LNCAP (cell line): ENCODE measurements around the gene OSBP2.

ENCODE experiments used
- CTCF ChIP-seq: fragments of 450-650 bp; IDR thresholded peaks from 2 replicates; pipeline ENCODE4 v1.5.1; 2017; ENCODE audit warnings: mild to moderate bottlenecking

Gene OSBP2

GRCh38 chr22:30801695-30802094 lies 107.0 kb downstream of the OSBP2 start:
- TF ChIP-seq CTCF: no peak

- TF ChIP-seq CTCF: no peak
These were observed 107.8 kb downstream of the OSBP2 start for GRCh38 chr22:30802202-30803166.

- no peak for TF ChIP-seq CTCF
These were observed 109.0 kb downstream of the OSBP2 start for GRCh38 chr22:30803679-30804078.

- no peak for TF ChIP-seq CTCF
These were observed 110.0 kb downstream of the OSBP2 start for GRCh38 chr22:30804626-30805025.

- TF ChIP-seq CTCF: no peak
These were observed 111.8 kb downstream of the OSBP2 start for GRCh38 chr22:30806391-30806861.

GRCh38 chr22:30809086-30809485 lies 114.4 kb downstream of the OSBP2 start:
- no peak for TF ChIP-seq CTCF

- TF ChIP-seq CTCF: no peak
These were observed 115.4 kb downstream of the OSBP2 start for GRCh38 chr22:30810105-30810504.
